HS-27A (cell line): ENCODE measurements around the gene ADIPOR2.
"Not testable (repeated sequence)": the region's sequence is repeated elsewhere in the genome, so short reads cannot be mapped to it uniquely, and the experiment has no call there.

Experiments used
- DNase-seq: peaks from one replicate; pipeline ENCODE4 v3.0.0-alpha.2; 2012; ENCODE audit warnings: low read depth, missing footprints

The ADIPOR2 gene

GRCh38 chr12:1812650-1813302 is 121.9 kb downstream of the ADIPOR2 start:
- no peak for DNase-seq

GRCh38 chr12:1814266-1814665 is 123.4 kb downstream of the ADIPOR2 start:
- DNase-seq = no peak

DNA sequence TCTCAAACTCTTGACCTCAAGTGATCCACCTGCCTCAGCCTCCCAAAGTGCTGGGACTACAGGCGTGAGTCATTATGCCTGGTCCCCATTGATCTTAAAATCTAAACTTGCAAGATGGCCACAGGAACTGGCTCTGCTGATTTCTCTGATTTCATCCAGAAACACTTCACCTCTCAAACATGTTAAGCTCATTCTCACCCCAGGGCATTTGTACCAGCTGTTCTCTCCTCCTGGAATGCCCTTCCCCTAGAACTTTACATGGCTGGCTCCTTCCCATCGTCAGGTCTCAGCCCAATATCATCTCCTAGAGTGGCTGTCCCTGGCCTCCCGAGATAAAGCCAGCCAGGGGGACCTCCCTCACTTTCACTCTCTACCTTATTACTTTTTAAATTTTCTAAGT is 124.2 kb downstream of the ADIPOR2 start:
- DNase-seq = no peak

DNA sequence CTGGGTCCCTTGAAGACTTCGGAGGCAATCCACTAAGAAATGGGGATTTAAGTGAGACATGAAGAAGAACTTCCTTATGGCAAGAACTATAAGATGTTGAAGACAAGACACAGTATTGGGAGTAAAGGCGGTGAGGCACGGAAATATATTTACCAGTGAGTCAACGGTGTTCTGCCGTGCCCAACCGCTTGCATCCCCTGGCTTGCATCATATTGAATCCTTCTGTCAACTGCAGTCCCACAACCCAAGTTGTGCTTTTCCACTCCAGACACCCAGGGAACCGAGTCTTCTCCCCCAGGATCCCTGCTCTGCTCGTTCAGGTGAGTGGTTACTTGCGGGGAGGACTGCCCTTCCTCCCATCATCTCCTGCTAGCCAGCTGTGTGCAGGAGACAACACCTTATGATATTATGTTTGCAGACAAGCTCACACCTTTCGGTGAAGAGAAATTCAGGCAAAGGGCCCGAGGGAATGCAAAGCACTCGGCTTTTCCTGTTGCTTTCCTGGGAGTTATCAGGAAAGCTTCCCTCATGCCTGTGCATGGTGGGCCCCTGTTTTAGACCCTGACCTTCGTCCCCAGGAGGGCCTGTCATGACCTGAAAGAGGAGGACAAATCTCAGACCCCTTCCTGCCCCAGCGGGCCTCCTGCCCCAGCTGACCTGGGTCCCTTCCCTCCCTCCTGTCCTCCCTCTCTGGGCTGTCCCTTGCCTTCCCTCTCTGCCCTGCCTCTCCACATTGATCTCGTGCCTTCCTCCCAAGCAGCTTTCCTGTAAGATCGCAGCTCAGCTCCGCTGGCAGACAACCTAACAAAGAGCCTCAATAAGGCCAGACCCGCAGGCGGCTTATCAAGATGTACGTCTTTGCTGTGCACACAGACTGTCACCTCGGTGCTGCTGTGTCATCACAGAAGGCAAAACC is 125.2 kb downstream of the ADIPOR2 start:
- DNase-seq = no peak

DNA sequence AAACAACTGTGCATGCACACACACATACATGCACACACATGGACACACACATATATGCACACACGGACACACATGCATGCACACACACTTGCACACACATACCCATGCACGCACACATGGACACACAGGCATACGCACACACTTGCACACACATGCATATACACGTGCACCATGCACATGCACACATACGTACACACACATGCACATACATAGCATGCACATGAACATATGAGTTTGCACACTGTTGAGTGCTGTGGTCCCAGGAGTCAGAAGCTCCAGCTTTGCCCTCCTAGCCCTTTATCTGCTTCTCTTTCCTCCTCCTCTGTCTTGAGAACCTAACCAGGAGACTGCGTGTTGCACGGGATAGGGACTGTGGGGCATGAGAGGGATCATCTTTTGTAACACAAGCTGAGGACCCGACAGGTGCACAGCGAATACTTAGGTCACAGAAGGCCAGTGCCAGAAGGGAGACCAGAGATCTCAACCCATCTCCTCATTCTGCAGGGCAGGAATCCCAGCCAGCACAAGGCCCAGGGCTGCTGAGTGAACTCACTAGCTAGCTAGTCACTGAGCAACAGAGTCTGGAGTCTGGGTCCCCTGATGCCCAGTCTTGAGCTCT is 126.0 kb downstream of the ADIPOR2 start:
- DNase-seq = no peak

GRCh38 chr12:1817928-1818327 is 127.1 kb downstream of the ADIPOR2 start:
- DNase-seq = not testable (repeated sequence)

- DNase-seq = no peak
These were observed 128.2 kb downstream of the ADIPOR2 start for GRCh38 chr12:1819050-1819449.

DNA sequence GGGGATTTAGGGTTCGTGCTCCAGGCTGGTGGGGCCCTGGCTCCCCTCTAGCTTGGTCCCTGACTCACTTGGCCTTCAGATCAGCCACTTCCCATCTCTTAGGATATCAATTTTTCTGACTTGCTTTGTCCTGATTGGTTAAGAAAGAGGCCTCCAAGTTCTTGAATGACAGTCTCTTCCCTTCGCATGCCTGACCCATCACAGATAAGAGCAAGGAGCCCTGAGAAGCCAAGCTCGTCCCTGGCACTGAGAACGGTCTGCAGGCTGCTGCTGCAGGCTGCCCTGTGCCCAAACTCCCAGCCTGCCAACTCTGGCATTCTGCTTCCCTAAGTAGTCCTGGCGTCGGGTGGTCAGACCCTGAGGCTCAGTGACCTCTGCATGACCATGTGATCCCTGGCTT is 128.7 kb downstream of the ADIPOR2 start:
- DNase-seq = no peak

DNA sequence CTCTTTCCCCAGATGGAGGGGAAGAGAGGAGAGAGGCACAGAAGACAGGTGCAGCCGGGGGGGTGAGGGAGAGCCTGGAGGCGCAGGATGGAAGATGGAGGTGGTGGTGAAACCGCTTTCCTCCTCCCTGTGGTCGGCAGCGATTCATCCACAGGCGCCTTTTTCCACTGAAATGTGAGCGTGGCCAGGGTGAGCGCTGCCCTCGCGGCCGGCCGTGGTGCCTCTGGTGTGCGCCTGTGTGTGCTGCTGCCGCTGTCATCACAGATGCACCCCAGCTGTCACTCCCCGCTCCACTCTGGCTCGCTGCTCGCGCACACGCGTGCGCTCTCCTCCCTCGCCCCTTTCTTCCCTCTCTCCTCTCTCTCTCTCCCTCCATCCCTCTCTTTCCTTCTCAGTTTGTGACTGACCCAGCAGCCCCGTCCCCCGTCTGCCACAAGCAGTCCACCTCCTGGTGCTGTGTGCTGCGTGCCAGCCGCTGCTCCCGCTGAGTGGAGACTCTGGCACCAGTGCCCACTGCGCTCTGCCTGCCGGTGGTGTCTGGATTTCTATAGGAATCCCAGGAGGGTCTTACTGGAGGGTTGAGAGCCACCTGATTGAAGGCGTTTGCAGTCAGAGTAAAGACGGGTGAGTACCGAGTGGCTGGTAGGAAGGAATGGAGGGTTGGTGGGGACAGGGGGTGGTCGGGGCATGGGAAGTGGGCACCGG is 129.5 kb downstream of the ADIPOR2 start, which contains the start of gene LRTM2:
TSS of gene LRTM2 (plus strand) at position 375 of the 705 bp plus-strand sequence. CDS start 7,584 bp downstream, outside the sequence.
- DNase-seq = no peak

DNA sequence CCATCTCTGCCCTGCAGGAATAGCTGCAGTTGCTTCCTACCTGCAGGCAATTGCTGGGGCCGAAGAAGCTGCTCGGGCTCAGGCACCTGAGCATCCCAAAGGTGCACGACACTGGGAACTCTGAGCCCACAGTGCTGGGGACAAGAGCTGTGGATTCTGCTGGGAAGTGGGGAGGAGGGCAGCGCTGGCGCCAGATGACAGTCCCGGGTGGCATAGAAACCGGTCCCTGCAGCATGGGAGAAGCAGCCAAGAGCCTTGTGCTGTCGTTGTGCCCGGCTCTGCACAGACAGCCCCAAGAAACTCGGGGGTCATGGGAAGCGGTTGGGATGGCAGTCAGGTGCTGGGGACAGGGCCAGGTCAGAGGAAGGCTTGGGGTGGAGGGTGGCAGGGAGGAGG is 130.0 kb downstream of the ADIPOR2 start:
- no peak for DNase-seq

GRCh38 chr12:1821805-1822204 is 130.9 kb downstream of the ADIPOR2 start:
- DNase-seq = no peak

DNA sequence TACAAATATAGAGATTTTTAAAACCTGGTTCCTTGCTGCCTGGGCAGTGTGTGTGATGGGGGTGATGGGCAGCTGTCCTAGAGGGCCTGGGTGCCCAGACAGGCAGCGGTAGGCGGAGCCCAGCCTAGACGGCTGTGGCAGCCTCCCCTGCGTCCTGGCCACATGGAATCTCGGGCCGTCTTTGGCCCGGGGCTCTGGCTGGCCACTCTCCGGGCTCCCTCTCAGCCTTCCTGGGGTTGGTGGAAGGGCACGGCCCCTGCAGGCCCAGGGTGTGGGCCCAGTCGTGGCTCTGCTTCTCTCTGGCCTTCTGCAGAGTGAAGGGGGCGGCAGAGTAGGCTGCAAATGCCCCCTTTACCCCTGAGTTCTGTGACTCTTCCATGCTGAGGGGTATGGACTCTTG is 131.8 kb downstream of the ADIPOR2 start:
- no peak for DNase-seq

GRCh38 chr12:1823237-1823636 is 132.4 kb downstream of the ADIPOR2 start:
- DNase-seq = no peak

DNA sequence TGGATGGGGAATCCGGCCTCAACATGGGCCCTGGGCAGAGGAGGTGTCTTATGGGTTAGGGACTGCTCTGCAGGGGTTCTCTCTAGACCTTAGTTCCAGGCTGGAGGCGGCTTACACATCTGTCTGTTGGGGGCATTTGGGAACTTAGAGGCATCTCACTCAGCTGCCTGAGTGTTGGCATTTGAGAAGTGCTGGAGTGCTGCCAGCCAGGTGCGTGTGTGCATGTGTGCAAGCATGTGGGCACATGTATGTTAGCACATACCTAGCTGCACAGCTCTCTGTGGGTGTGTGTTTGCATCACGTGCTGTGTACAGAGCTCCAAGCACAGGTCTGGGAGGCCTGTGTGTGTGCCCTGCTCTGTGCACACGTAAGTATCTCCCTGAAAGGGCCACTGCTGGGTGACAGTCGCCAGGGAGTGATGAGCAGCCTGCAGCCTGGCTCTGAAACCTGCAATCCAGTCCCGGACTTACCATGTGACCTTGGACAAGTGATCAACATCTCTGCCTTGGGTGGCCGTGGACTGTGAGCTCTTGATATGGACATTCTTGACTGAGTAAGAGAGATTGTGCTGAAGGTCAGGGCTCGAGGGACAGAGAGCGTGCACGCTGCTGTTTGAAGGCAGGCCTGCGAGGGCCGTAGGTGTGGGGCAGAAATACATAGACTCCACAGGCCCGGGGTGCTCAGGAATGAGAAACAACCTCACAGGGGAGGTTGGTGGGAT is 134.7 kb downstream of the ADIPOR2 start:
- no peak for DNase-seq

- DNase-seq = no peak
These were observed 135.5 kb downstream of the ADIPOR2 start for GRCh38 chr12:1826401-1826800.

DNA sequence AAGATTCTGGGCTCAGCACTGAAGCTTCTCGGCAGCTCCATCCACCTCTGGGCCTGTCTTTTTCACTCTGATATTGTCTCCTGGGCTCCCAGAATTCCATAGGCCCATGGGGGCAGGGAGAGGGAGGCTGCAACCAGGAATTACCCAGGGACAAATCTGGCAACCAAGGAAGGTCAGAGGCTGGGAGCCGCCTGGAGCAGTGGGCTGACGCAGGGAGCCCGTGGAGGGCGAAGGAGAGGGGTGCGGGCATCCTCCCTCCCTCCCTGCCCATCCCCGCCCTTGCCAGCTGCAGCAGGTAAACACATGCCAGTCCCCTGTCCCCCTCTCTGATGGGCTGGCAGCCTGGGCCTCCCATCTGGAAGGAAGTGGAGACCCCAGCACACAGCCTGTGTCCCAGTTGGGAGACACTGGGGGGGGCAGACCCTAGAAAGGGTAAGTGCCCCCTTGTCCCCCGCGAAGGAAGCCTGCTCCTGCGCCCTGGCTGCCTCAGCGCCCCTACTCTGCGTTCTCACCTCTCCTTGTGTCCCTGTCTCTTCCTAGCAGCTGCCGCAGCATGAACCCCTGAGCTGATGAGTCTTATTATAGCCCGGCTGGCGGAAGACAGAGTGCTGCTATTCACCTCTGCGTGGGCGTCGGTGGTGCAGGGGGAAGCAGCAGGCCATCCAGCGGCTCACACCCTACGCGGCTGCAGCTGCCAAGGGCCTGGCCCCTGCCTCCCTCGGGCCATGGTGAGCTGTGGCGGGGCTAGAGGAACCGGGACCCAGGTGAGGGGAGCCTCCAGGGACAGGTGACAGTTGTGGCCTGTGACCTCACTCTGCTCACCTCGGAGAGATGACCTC is 136.2 kb downstream of the ADIPOR2 start:
- DNase-seq = no peak

GRCh38 chr12:1827826-1828805 is 137.2 kb downstream of the ADIPOR2 start:
- no peak for DNase-seq

DNA sequence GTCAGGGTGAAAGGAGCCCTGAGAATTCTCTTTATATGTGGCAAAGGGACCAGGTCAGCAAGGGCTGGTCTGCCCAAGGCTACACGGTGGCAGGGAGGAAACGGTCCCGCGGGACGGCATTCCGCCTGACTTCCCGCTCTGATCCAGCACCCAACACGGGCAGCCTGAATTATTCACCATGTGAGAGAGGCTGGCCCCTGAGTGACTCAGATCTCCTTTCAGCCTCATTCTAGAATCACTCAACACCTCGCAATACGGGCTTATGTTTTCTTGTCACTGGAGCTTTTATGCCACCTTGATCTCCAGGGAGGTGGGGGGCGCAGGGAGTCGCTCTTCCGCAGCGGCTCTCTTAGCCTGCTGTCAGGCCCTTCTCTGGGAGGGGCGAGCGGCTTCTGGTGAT is 138.0 kb downstream of the ADIPOR2 start:
- no peak for DNase-seq

DNA sequence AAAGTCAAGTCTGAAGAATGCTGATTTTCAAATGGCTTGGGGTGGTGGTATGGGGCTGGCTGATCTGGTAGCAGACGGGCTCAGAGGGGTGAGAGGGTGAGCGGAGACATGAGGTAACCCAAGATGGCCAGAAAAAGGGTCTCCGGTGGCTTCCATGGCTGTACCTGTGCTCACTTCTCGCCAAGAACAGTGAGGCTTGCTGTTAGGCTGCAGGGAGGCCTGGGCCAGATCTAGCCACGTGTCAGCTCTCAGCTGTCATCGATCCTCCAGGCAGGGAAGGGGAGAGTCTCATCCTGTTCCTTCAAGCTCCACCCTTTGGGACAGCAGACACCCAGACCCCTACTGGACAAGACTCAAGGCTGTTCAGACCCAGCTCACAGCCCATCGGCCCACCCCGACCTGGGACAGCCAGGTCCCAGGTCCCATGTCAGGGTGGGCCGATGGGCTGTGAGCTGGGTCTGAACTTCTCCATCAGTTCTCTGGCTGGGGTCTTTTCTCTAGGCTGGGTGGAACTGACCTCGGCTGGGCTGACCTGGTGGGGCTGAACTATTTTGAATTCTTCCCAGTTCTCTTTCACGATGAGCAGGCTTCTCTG is 138.5 kb downstream of the ADIPOR2 start:
- DNase-seq = no peak
